Activated naive CD4-positive, alpha-beta T cell treated with anti-CD3 and anti-CD28 coated beads, Interleukin-2, amount 50 U/mL, for 16 hours (primary cell): ENCODE measurements around the gene FBXO17.
"Not testable (repeated sequence)": the region's sequence is repeated elsewhere in the genome, so short reads cannot be mapped to it uniquely, and the experiment has no call there.

Experiments
- DNase-seq: peaks from one replicate; pipeline ENCODE4 v3.0.0-alpha.2; 2020

The FBXO17 gene, protein sequence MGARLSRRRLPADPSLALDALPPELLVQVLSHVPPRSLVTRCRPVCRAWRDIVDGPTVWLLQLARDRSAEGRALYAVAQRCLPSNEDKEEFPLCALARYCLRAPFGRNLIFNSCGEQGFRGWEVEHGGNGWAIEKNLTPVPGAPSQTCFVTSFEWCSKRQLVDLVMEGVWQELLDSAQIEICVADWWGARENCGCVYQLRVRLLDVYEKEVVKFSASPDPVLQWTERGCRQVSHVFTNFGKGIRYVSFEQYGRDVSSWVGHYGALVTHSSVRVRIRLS

DNA sequence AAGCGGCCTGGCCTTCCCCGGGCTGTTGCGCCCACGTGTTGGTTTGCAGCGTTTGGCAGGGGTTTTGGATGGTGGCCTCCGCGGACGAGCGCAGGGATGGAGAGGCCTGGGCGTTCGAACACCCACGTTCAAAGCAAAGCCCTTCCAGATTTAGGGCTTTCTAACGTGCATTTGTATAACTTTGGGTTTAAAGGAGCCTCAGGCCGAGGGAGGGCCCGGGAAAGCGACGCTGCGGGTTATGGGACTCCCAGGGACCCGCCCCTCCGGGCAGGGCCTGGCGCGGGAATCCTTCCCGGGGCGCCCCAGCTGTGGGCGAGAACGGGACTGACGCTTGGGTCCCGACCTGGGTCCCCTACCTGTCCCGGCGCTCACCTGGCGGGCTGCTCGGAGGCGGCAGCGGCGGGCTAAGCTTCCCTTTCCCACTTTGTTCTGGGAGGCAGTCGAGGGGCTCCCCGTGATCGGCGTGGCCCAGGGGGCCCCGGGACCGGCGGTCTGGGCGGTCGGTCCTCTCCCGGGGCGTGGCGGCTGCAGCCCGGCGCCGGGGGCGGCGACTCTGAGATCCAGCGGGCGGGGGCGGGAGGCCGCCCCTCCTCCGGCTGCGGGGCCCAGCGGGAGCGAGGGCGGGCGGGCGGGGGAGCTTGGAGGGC is at the start of gene FBXO17:
Gene FBXO17 (minus strand): TSS at position 529 of the 647 bp plus-strand sequence. CDS start 25,423 bp downstream, outside the sequence.
- DNase-seq = no peak

DNA sequence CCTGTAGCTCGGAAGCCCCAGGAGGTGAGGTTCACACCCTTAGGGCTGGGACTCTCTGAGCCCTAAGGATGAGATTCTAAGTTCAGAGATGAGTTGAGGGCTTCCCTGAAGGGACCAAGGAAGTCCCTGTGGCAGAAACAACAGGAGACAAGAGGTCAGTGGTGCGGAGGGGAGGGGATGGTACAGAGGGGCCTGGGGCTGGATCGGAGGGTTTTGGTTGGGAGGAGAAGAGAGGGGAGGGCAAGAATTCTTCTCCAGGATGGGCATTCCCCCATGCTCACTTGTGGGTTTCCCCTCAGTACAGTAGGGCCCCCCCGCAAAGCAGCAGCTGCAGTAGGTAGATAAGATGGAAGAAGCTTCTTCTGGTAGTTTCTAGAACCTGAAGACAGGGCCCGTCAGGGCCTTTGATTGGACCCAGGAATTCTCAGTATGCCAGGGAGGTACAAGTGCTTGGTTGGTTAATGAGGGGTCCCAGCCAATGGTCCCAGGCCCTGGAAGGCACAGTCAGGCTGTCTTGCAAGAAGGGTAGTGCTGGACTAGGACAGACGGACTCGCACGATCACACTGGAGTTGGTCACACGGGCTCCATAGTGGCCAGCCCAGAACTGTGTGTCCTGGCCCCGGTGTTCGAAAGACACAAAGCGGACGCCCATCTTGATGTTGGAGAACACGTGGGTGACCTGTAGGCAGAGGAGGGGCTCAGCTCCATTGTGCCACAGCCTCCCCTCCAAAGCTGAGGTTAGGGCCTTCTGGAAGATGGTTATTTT is 49.5 kb upstream of the FBXO17 start:
- no peak for DNase-seq

DNA sequence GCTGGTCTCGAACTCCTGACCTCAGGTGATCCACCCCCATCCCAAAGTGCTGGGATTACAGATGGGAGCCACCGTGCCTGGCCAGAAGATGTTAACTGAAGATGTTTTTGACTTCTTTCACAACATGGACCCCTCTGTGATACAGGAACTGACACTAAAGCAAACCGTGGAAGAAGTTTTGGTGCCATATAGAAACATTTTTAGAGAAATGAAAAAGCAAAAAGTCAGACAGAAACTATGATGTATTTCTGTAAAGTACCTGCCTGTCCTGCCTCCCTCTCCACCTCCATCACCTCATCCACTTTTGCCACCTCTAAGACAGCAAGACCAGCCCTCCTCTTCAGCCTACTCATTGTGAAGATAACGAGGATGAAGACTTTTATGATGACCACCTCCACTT is 45.5 kb upstream of the FBXO17 start:
- DNase-seq = no peak

DNA sequence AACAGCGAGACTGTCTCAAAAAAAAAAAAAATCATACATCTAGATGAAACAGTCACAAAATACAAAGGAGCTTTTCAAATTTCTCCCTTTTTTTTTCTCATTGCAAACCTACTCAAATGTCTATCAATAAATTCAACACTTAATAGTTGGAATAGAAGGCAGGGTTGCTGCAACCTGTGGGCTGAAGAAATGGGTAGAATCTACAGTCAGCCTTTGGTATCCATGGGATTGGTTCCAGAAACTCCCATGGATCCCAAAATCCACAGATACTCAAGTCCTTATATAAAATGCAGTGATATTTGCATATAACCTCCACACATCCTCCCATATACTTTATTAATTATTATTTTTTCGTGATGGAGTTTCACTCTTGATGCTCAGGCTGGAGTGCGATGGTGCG is 42.1 kb upstream of the FBXO17 start:
- DNase-seq = no peak

DNA sequence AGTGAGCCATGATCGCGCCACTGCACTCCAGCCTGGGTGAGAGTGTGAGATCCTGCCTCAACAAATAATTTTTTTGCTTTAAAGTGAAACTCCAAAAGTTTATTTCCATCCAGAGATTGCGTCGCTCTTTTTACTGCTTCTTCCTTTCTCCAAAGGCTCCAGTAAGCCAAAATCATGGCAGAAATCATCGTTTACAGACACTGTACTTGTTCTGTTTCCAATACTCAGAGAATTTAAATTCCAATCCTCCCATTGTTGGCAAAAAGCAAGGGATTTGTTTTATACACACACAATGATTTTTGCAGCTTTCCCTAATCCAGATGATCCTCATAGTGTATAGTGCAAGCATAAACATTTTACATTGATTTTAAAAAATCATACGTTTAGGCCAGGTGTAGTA is 41.5 kb upstream of the FBXO17 start:
- DNase-seq = no peak

DNA sequence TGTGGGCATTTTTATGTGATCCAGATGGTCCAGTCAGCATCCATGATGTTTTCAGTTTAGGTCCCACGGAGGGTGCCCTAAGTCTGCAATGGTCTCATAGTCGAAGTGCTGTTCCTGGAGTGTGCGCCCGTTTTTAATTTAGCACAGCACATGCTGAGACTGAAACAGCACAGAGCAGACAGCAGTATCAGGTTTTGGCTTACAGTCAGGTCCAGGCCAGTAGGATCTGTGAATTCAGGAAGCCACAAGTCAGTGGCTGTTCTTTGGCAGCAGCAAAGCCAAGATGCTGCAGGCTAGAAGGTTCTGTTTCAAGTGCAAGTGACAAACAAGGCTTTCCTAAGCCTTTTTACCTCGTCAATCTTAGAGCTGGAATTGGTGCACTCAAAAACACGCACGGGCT is 38.5 kb upstream of the FBXO17 start:
- DNase-seq = no peak

DNA sequence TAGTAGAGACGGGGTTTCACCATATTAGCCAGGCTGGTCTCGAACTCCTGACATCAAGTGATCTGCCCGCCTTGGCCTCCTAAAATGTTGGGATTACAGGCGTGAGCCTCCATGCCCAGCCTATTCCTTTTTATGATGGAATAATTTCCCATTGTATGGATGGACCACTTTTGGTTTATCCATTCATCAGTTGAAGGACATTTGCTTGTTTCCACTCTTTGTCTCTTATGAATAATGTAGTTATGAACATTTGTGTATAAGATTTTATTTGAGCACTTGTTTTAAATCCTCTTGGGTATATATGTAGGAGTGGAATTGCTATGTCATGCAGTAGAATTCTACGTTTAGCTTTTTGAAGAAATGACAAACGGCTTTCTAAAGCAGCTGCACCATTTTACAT is 33.5 kb upstream of the FBXO17 start:
- DNase-seq = no peak

DNA sequence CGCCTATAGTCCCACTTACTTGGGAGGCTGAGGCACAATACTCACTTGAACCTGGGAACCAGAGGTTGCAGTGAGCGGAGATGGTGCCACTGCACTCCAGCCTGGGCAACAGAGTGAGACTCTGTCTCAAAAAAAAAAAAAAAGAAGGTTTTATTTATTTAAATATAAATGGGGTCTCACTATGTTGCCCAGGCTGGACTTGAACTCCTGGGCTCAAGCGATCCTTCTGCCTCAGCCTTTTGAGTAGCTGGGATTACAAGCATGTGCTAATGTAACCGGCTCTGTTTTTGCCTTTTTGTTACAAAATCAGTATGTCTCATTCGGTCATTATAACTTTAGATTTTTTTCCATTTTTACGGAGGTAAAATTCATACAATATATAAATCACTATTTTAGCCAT is 32.6 kb upstream of the FBXO17 start:
- DNase-seq = no peak

DNA sequence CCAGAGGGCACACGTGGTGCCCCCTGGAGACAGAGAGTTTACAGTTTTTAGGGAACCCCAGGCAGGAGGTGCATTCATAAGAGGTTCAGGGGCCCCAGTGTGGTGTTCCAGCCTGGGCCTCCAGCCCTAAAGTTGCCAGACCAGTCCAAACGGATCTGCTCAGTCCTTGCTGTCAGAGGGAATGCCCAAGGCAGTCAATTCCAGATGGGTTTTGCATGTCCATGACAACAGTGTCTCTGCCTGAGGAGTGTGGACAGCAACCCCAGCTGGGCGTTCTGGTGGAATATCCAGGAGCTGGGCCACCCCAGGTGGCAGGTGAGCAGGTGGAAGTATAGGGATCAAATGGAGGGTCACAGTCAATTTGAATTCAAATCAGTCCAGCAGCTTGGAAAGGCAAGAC is 31.6 kb upstream of the FBXO17 start:
- no peak for DNase-seq

DNA sequence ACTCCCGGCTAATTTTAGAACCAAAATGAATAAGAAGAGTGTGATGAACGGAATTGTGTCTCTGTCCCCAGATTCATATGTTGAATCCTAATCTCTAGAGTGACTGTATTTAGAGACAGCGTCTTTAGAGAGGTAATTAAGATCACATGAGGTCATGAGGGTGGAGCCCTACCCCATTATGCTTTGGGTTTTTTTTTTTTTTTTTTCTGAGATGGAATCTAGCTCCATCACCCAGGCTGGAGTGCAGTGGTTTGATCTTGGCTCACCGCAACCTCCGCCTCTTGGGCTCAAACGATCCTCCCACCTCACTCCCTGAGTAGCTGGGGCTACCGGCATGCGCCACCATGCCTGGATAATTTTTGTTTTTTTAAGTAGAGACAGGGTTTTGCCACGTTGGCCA is 28.9 kb upstream of the FBXO17 start:
- no peak for DNase-seq

DNA sequence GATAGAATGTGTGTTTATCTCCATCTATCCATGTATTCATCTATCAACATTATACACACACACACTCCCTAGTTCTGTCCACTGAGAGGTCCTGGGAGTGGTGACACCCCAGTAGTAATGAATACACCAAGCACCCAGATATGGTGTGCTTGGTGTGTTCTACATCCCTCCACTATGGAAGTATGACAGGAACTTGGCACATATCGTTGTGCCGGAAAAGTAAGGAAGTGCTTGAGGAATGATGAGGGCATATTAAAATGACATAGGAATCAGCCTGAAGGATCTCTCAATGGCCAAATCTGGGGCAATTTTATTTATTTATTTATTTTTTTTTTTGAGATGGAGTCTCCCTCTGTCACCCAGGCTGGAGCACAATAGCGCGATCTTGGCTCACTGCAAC is 28.3 kb upstream of the FBXO17 start:
- DNase-seq = no peak

DNA sequence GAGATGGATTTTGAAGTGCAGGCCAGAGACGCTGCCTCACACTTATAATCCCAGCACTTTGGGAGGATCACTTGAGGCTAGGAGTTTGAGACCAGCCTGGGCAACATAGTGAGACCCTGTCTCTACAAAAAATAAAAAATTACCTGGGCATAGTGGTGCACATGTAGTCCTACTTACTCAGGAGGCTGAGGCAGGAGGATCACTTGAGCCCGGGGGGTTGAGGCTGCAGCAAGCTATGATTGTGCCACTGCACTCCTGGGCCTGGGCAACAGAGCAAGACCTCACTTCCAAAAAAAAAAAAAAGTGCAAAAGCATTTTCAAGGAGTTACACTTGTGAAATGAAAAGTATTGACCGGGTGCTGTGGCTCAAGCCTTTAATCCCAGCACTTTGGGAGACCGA is 27.6 kb upstream of the FBXO17 start:
- no peak for DNase-seq

DNA sequence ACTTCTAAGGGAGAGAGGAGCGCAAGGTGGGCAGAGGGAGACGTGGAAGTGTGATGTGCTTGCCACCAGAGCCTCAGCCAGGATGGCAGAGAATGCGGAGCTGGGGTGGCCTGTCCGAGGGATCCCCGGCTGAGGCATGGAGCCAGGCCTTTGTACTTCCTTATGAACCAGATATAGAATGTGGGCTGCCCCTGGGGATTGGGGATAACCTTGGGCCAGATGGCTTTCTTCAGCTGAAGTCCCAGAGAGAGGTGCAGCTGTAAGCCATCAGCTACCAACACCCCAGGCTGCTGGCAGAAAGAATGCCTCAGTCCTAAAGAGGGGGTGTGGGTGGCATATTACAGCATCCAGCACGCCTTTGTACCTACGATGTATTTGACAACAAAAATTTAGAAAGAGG is 25.5 kb upstream of the FBXO17 start:
- no peak for DNase-seq

DNA sequence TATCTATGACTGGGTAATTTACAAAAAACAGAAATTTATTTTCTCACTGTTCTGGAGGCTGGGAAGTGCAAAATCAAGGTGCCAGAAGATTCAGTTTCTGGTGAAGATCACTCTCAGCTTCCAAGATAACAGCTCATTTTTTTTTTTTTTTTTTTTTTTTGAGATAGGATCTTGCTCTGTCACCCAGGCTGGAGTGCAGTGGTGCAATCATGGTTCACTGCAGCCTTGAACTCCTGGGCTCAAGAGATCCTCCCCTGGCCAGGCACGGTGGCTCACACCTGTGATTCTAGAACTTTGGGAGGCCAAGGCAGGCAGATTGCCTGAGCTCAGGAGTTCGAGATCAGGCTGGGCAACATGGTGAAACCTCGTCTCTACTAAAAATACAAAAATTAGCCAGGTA is 22.0 kb upstream of the FBXO17 start:
- DNase-seq = not testable (repeated sequence)

DNA sequence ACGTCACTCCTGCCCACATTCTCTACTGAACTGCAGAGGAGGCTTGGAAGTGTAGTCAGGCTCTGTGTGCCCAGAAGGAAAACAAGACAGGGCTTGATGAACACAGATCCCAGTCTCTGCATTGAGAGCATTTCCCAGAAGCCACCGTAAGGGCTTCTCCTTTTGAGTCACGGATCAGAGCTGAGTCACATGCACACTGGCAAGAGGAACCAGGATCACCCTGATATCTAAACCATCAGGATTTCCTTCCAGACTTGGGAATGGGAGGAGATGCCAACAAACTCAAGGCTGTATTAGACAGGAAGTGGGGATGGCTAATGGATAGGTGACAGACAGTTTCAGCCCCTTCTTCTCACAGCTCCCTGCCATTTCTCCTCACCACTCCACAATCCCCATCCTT is 17.7 kb upstream of the FBXO17 start:
- no peak for DNase-seq

DNA sequence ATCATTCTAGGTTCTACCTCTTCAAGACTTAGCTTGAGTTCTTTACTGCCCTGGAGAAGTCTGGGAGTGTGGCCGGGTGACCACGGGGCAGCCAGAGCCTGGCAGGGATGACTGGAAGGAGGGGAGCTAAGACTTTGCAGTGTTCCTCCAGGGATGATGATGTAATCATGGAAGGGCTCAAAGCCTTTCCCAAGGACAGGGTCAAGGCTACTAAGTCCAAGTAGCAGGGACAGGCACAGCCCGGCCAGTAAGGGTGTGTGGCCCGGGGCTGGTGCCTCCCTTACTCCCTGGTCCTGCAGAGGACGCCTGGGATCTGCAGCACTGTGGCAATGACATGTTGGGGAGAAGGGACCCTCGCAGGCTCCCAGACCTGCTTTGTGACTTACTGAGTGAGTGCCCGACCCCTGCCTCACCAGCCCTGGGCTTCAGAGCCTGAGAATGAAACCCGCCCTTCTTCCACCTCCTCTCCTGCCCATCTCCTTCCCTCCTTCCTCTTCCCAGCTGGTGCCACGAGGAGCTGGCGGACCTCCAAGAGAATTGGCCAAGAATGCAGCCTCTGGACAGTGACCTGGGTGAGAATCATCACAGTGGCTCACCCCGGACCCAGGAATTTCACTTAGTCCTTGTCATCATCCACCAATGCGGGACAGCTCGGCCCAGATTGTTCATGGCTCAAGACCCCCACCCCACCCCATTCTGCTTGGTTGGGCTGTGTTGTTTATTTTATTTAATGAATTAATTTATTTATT is 15.6 kb upstream of the FBXO17 start:
- no peak for DNase-seq

DNA sequence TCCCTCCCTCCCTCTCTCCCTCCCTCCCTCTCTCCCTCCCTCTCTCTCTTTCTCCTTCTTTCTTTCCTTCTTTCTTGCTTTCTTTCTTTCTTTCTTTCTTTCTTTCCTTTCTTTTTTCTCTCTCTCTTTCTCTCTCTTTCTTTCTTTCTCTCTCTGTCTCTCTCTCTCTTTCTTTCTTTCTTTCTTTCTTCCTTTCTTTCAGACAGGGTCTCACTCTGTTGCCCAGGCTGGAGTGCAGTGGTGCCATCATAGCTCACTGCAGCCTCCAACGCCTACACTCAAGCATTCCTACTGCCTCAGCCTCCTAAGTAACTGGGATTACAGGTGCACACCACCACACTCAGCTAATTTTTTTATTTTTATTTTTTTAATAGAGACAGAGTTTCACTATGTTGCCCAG is 14.1 kb upstream of the FBXO17 start:
- DNase-seq = not testable (repeated sequence)

DNA sequence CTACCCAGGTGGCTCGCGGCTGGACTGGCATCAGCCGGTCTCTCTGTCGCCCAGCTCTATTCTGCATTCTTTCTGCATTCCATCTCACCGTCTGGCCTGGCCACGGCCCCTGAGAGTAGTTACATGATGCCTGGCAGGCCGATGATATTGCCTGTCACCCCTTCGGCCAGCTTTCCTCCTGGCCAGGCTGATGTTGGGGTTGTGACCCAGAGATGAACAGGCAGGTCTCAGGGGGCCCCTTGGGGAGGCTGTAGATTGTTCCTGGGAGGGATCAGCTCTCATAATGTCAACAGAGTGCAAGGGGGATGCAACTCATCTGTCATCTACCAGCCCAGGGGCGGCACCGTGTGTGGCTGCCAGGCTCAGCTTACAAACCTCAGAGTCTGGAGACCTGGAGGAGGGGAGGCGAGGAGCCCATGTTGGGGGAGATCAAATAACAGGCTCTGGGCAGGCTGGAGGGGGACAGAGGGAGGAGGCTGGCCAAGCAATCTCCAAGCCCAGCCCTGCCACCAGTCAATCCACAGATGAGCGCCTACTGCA is 13.6 kb upstream of the FBXO17 start:
- no peak for DNase-seq

DNA sequence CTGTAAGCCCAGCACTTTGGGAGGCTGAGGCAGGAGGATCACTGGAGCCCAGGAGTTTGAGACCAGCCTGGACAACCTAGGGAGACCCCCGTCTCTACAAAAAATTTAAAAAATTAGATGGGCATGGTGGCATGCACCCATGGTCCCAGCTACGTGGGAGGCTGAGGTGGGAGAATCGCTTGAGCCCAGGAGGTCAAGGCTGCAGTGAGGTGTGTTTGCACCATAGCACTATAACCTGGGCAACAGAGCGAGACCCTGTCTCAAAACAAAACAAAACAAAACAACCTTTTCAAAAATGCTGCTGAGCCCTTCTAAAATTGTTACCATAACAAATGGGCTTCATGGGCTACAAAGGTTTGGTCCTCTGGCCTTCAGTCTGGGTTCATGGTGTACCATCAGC is 13.1 kb upstream of the FBXO17 start:
- not testable (repeated sequence) for DNase-seq

DNA sequence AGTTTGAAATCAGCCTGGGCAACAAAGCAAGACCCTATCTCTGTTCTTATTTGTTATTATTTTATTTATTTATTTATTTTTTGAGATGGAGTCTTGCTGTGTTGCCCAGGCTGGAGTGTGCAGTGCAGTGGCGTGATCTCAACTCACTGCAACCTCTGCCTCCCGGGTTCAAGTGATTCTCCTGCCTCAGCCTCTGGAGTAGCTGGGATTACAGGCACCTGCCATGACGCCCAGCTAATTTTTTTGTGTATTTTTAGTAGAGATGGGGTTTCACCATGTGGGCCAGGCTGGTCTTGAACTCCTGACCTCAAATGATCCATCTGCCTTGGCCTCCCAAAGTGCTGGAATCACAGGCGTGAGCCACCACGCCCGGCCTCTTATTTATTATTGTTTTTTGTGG is 12.2 kb upstream of the FBXO17 start:
- not testable (repeated sequence) for DNase-seq

DNA sequence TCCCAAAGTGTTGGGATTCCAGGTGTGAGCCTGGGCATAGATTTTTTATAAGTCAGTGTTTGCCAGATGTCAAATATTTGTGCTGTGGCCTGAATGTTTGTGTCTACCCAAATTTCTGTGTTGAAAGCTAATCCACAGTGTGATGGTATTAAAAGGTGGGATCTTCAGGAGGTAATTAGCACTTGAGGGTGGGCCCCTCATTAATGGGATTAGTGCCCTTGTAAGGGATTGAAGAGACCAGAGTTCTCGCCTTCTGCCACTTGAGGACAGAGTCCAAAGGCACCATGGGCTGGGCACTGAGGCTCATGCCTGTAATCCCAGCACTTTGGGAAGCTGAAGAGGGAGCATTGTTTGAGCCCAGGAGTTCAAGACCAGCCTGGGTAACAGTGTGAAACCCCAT is 9.7 kb upstream of the FBXO17 start:
- DNase-seq = no peak

DNA sequence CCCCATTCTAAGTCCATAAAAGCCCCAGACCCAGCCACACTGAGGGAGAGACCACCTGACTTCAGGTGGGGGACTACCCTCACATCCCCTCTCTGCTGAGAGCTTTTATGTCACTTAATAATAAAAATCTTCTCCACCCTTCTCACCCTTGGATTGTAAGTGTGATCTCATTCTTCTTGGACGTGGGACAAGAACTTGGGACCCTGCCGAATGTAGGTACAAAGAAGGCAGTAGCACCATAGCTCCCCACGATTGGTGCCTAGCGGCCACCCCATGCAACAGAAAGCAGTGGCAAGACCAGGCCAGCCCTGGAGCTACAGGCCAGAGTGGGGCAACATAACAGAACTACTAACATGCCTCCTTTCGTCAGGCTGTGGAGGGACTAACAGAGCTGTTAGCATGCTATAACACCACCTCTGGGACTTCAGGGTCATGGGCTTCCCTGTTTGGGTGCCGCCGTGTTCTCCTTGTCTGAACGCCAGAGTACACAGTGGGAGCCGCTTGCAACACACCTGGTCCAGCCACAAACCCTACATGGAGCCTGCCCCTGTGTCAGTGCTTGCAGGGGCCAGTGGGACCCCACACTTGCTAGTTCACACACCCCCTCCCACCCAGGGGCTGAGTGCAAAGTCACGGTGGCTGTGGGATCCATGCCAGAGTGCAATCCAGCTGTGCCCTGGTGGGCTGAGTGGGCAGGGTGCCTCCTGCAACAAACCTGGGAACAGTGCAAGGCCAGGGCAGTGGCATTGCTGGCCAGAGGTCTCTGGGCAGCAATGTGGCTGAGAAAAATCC is 5.2 kb upstream of the FBXO17 start:
- no peak for DNase-seq
